LNCaP clone FGC (cell line): ENCODE results near the gene ALOX5AP.

Experiments used
- DNase-seq: peaks from one replicate; pipeline ENCODE4 v3.0.0-alpha.2; 2011; ENCODE audit warnings: low read depth
- H3K4me3 ChIP-seq: 2 replicates; pipeline ENCODE4 v1.5.1; 2011; ENCODE audit warnings: mild to moderate bottlenecking, low read depth, low read length, control low read depth
- TF ChIP-seq, protein P1 (sequence below): IDR thresholded peaks from 2 replicates; pipeline ENCODE4 v1.5.1; 2012; ENCODE audit warnings: mild to moderate bottlenecking; ENCODE audit not compliant: control insufficient read depth, insufficient read depth; ENCODE audit errors: extremely low read depth

Gene ALOX5AP

DNA sequence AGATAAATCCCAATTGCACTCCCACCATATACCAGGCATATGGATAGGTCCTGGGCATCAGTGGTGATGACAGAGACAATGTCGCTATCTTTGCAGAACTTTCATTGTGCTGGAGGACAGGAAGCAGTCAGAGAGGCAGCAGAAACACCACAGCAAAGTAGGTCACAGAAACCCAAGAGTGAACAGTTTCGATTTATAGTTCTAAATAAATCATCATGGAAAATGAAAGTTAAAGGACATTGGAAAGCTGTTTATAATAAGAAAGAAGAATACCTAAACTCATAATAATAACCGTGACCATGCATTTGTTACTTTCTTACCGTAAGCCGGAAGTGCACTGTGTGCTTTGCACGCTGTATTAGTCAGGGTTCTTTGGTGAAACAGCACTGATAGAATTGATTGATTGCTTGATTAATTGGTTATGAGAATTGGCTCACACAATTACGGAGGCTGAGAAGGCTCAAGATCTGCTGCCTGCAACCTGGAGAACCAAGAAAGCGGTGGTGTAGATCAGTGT is 38.9 kb downstream of the ALOX5AP start:
- no peak overlapping the region for H3K4me3 ChIP-seq
- TF ChIP-seq, protein P1, sequence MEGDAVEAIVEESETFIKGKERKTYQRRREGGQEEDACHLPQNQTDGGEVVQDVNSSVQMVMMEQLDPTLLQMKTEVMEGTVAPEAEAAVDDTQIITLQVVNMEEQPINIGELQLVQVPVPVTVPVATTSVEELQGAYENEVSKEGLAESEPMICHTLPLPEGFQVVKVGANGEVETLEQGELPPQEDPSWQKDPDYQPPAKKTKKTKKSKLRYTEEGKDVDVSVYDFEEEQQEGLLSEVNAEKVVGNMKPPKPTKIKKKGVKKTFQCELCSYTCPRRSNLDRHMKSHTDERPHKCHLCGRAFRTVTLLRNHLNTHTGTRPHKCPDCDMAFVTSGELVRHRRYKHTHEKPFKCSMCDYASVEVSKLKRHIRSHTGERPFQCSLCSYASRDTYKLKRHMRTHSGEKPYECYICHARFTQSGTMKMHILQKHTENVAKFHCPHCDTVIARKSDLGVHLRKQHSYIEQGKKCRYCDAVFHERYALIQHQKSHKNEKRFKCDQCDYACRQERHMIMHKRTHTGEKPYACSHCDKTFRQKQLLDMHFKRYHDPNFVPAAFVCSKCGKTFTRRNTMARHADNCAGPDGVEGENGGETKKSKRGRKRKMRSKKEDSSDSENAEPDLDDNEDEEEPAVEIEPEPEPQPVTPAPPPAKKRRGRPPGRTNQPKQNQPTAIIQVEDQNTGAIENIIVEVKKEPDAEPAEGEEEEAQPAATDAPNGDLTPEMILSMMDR = no peak
- DNase-seq = no peak

DNA sequence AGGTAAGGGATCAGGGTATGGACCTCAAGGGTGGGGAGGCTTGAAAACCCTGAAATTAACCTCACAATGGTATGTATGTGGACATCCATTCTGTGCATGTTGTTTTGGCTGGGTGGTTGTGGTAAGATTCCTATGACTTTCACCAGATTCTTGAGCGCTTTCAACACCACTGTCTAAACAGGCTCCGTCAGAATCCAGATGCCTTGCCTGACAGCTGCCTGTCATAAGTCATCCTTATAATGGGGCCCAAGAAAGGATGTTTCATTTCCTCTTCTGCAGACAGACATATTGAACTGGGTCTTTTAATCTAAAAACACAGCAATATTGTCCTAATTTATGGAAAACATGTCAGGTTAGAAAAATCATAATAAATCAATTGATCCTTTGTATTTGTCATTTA is 41.3 kb downstream of the ALOX5AP start:
- H3K4me3 ChIP-seq = no peak overlapping the region
- DNase-seq = no peak
- TF ChIP-seq, protein P1 = no peak

DNA sequence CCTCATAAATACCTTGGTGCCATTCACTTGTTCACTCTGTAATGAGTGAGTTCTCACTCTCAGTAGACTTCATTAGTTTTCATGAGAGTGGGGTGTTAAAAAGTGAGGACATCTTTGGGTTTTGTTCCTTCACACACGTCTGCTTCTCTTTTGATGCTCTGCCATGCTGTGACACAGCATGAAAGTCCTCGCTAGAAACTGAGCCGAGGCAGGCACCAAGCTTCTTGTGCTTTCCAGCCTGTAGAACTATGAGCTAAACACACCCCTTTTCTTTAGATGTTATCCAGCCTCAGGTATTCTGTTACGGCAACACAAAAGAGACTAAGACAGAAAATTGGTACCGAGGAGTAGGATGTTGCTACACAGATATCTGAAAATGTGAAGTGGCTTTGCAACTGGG is 43.7 kb downstream of the ALOX5AP start:
- no peak for DNase-seq
- TF ChIP-seq, protein P1 = no peak
- no peak overlapping the region for H3K4me3 ChIP-seq

DNA sequence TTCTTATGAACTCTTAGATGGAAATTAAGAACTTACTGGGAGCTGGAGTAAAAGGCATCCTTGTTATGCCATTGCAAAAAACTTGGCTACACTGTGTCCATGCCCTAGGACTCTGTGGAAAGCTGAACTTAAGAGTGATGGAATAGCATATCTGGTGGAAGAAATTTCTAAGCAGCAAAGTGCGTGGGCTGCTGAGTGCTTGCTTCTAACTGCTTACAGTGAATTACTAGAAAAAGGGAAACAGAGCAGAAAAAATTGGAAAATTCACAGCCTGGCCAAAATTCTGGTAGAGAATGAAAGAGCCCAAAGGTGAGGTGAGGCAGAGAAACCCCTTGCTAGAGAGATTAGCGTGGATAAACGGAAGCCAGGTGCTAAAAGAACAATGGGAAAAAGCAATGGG is 44.3 kb downstream of the ALOX5AP start:
- H3K4me3 ChIP-seq = no peak overlapping the region
- DNase-seq = no peak
- TF ChIP-seq, protein P1 = no peak

DNA sequence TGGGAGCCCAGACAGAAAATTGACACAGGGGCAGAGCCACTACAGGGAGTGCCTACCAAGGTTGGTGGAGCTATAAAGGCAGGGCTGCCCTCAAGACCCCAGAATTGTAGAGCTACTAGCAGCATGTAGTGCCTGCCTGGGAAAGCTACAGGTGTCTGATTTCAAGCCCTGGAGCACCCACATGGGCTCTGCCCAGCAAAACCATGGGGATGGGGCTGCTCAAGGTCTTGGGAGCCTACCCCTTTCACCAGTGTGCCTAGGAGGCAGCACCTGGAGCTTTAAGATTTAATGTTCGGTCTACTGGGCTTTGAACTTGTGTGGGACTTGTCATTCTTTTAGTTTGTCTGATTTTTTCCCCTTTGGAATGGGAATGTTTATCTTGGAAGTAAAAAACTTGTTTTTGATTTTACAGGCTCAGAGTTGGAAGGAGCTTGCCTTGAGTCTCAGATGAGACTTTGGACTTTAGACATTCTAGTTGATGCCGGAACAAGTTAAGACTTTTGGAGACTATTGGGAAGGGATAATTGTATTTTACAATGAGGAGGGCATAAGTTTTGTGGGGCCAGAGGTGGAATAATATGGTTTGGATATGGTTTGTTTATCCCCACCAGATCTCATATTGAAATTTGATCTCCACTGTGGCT is 45.1 kb downstream of the ALOX5AP start:
- TF ChIP-seq, protein P1 = no peak
- H3K4me3 ChIP-seq = no peak overlapping the region

DNA sequence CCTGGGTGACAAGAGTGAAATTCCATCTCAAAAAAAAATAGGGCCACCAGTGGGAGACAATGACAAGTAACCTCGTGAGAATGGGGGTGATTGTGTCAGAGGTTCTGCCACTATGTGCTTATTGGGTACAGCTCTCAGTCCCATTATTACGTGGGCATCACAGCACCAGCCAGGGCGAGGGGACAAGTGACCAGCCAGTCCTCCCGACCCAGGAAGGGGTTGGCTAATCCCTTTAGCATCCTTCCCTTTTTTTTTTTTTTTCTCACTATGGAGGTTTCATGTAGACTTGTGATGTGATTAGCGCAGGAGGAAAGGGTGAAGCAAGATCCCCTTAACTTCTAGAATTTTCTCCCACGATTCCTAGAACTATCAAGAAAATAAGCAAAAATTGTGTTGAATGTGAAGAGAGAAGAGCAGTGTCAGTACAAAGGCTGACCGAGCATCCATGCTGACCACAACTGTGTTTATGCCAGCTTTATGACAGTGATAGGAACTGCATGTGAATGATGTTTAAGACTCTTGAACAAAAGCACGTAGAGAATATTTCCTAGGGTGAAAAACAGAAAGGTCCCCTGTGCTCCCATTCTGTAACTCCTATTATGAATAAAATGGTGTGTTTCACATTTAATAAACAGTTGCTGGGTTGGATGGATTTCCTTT is 50.0 kb downstream of the ALOX5AP start:
- H3K4me3 ChIP-seq = no peak overlapping the region
- no peak for DNase-seq
- TF ChIP-seq, protein P1 = no peak

More for the DNA sequence above, 45.1 kb downstream of the ALOX5AP start:
- no peak for DNase-seq
